H1 (cell line): ENCODE data around the gene GPR18. TPM values are rescaled to one million over a fixed set of nuclear protein-coding genes. Genes with fewer than 3 reads are reported as not detected.

Source experiments
- CTCF ChIA-PET: fragments of 300-600 bp; sonication (Branson Sonifier 250); formaldehyde crosslinking; loops from one replicate; lab custom pipeline; 2021; ENCODE audit not compliant: partially characterized antibody; lab: Charles Lee
- POLR2A ChIA-PET: fragments of 300-600 bp; sonication (Branson Sonifier 250); formaldehyde crosslinking; loops from one replicate; lab custom pipeline; 2021; ENCODE audit warnings: inconsistent platforms; ENCODE audit not compliant: partially characterized antibody; lab: Charles Lee
- DNase-seq, 2 experiments: peaks; one replicate each; pipeline versions ENCODE4 v3.0.0 to v3.0.0-alpha.2; 2010 to 2022; ENCODE audit warnings: low spot score in 2 of 2, low read depth in 1 of 2, mixed read lengths in 1 of 2
- FAIRE-seq: peaks from 2 replicates; lab custom pipeline; 2011; peaks lifted over from hg19 to GRCh38; lab: Jason Lieb, UNC
- H2AFZ ChIP-seq: 2 replicates; pipeline ENCODE4 v1.8.1; 2012; ENCODE audit warnings: low read length, inconsistent platforms
- H2AK5ac ChIP-seq: 2 replicates; pipeline ENCODE4 v1.6.1; 2013; ENCODE audit warnings: low read depth, low read length
- H2BK120ac ChIP-seq: replicated peaks from 2 replicates; pipeline ENCODE3; 2013; ENCODE audit warnings: low read depth, low read length, inconsistent platforms
- H2BK12ac ChIP-seq: 2 replicates; pipeline ENCODE4 v1.6.1; 2013; ENCODE audit warnings: low read depth, low read length
- H2BK15ac ChIP-seq: 2 replicates; pipeline ENCODE4 v1.6.1; 2013; ENCODE audit warnings: low read length
- H2BK20ac ChIP-seq: 2 replicates; pipeline ENCODE4 v1.6.1; 2013; ENCODE audit warnings: low read length
- H2BK5ac ChIP-seq: 2 replicates; pipeline ENCODE4 v1.6.1; 2013; ENCODE audit warnings: low read depth, low read length
- H3K14ac ChIP-seq: 2 replicates; pipeline ENCODE4 v1.6.1; 2013; ENCODE audit warnings: inconsistent platforms; ENCODE audit not compliant: insufficient read length
- H3K18ac ChIP-seq: 2 replicates; pipeline ENCODE4 v1.6.1; 2013; ENCODE audit warnings: low read length; ENCODE audit errors: extremely low read depth
- H3K23ac ChIP-seq: 2 replicates; pipeline ENCODE4 v1.6.1; 2013; ENCODE audit warnings: inconsistent platforms; ENCODE audit not compliant: insufficient read length
- H3K23me2 ChIP-seq: 2 replicates; pipeline ENCODE4 v1.6.1; 2013; ENCODE audit warnings: low read depth, low read length
- H3K27ac ChIP-seq: 2 replicates; pipeline ENCODE4 v1.6.1; 2011; ENCODE audit warnings: low read depth, low read length, inconsistent platforms
- H3K27me3 ChIP-seq, 4 experiments: replicated peaks in 1 of 4; 1 replicate in 1 of 4; 2 replicates in 3 of 4; pipeline versions ENCODE4 v1.6.1 to v1.8.1; 2011 to 2013; ENCODE audit warnings: low read length in 3 of 4, mild to moderate bottlenecking in 3 of 4, inconsistent platforms in 2 of 4, mixed read lengths in 2 of 4, moderate library complexity in 1 of 4; ENCODE audit not compliant: control insufficient read depth in 3 of 4, insufficient read depth in 3 of 4; ENCODE audit errors: extremely low read depth in 1 of 4
- H3K36me3 ChIP-seq, 4 experiments: 2 replicates each; pipeline versions ENCODE4 v1.6.1 to v1.8.1; 2011 to 2013; ENCODE audit warnings: mild to moderate bottlenecking in 4 of 4, low read length in 3 of 4, moderate library complexity in 2 of 4, control low read depth in 1 of 4, inconsistent platforms in 1 of 4; ENCODE audit not compliant: insufficient read depth in 4 of 4, control insufficient read depth in 2 of 4
- H3K4ac ChIP-seq: replicated peaks from 2 replicates; pipeline ENCODE3; 2013; ENCODE audit warnings: low read length, low read depth, mixed read lengths, inconsistent platforms; ENCODE audit not compliant: insufficient read length
- H3K4me1 ChIP-seq, 4 experiments: replicated peaks in 1 of 4; 1 replicate in 1 of 4; 2 replicates in 3 of 4; pipeline versions ENCODE4 v1.6.1 to v1.8.1; 2011 to 2013; ENCODE audit warnings: low read length in 3 of 4, inconsistent platforms in 2 of 4, mixed read lengths in 1 of 4; ENCODE audit not compliant: insufficient read depth in 4 of 4, control insufficient read depth in 3 of 4
- H3K4me2 ChIP-seq, 2 experiments: 2 replicates each; pipeline versions ENCODE4 v1.6.1 to v1.8.1; 2011 to 2013; ENCODE audit warnings: low read depth in 2 of 2, low read length in 2 of 2, control low read depth in 1 of 2, inconsistent platforms in 1 of 2, mild to moderate bottlenecking in 1 of 2; ENCODE audit not compliant: insufficient read depth in 1 of 2
- H3K4me3 ChIP-seq, 4 experiments: fragments of 200-600, 300-600 bp in 1 of 4; sonication (generic), shearing (Covaris generic), sonication (Bioruptor Twin) in 1 of 4; 2 replicates each; pipeline versions ENCODE4 v1.5.1 to v1.8.1; 2011 to 2016; ENCODE audit warnings: low read length in 4 of 4, low read depth in 3 of 4, control low read depth in 2 of 4, inconsistent platforms in 2 of 4, mild to moderate bottlenecking in 2 of 4, mixed read lengths in 1 of 4, moderate library complexity in 1 of 4; ENCODE audit not compliant: insufficient read depth in 2 of 4; ENCODE audit errors: extremely low read depth in 1 of 4
- H3K56ac ChIP-seq: replicated peaks from 2 replicates; pipeline ENCODE3; 2013; ENCODE audit warnings: low read depth, mild to moderate bottlenecking, mixed read lengths, low read length, inconsistent platforms; ENCODE audit not compliant: insufficient read length
- H3K79me1 ChIP-seq: 2 replicates; pipeline ENCODE4 v1.6.1; 2013; ENCODE audit warnings: low read depth, low read length, control low read depth
- H3K79me2 ChIP-seq, 2 experiments: 2 replicates each; pipeline versions ENCODE4 v1.6.1 to v1.8.1; 2012 to 2013; ENCODE audit warnings: low read length in 2 of 2, mild to moderate bottlenecking in 2 of 2, inconsistent platforms in 1 of 2; ENCODE audit not compliant: insufficient read depth in 2 of 2, control insufficient read depth in 1 of 2
- H3K9ac ChIP-seq, 4 experiments: replicated peaks in 1 of 4; 1 replicate in 1 of 4; 2 replicates in 3 of 4; pipeline versions ENCODE4 v1.6.1 to v1.8.1; 2011 to 2013; ENCODE audit warnings: low read depth in 3 of 4, low read length in 3 of 4, control low read depth in 2 of 4, mild to moderate bottlenecking in 2 of 4, moderate library complexity in 2 of 4, inconsistent platforms in 1 of 4; ENCODE audit errors: extremely low read depth in 1 of 4
- H3K9me3 ChIP-seq, 2 experiments: 2 replicates each; pipeline versions ENCODE4 v1.6.1 to v1.8.1; 2012 to 2013; ENCODE audit warnings: mild to moderate bottlenecking in 2 of 2, moderate library complexity in 2 of 2, control low read depth in 1 of 2, inconsistent platforms in 1 of 2, low read depth in 1 of 2, low read length in 1 of 2, mixed read lengths in 1 of 2; ENCODE audit not compliant: insufficient read depth in 2 of 2
- H4K20me1 ChIP-seq, 2 experiments: replicated peaks in 1 of 2; 2 replicates each; pipeline versions ENCODE3 to v1.8.1; 2011 to 2013; ENCODE audit warnings: inconsistent platforms in 2 of 2, low read length in 2 of 2, mild to moderate bottlenecking in 1 of 2; ENCODE audit not compliant: insufficient read depth in 2 of 2, control insufficient read depth in 1 of 2
- H4K5ac ChIP-seq: 2 replicates; pipeline ENCODE4 v1.6.1; 2013; ENCODE audit warnings: low read length, low read depth, mixed read lengths, inconsistent platforms; ENCODE audit not compliant: insufficient read length
- H4K8ac ChIP-seq: 2 replicates; pipeline ENCODE4 v1.8.0; 2013; ENCODE audit warnings: mild to moderate bottlenecking, moderate library complexity, low read length, inconsistent platforms; ENCODE audit not compliant: insufficient read depth; ENCODE audit errors: extremely low read depth
- H4K91ac ChIP-seq: replicated peaks from 2 replicates; pipeline ENCODE3; 2013; ENCODE audit warnings: low read length, mixed read lengths, inconsistent platforms; ENCODE audit not compliant: insufficient read length
- ASH2L ChIP-seq: fragments of 200-600, 300-600 bp; sonication (generic); IDR thresholded peaks from one replicate; pipeline ENCODE4 v1.7.1; 2017; ENCODE audit warnings: low read length
- BRCA1 ChIP-seq: IDR thresholded peaks from 2 replicates; pipeline ENCODE4 v1.6.1; 2012; ENCODE audit warnings: low read depth, low read length, improper control_type of control experiment
- EP300 ChIP-seq, 2 experiments: IDR thresholded peaks; 1 replicate in 1 of 2; 2 replicates in 1 of 2; pipeline ENCODE4 v1.6.1; 2011 to 2012; ENCODE audit warnings: low read depth in 2 of 2, low read length in 2 of 2, mild to moderate bottlenecking in 2 of 2, borderline replicate concordance in 1 of 2, inconsistent platforms in 1 of 2, moderate library complexity in 1 of 2
- EZH2 ChIP-seq: fragments of 200-600 bp; sonication (generic); IDR thresholded peaks from 2 replicates; pipeline ENCODE4 v1.7.1; 2012; ENCODE audit warnings: low read depth, mild to moderate bottlenecking, moderate library complexity, low read length, inconsistent platforms; ENCODE audit not compliant: severe bottlenecking
- GTF2F1 ChIP-seq: IDR thresholded peaks from 2 replicates; pipeline ENCODE4 v1.6.1; 2012; ENCODE audit warnings: low read depth, low read length, improper control_type of control experiment, borderline replicate concordance
- POU5F1 ChIP-seq: IDR thresholded peaks from 2 replicates; pipeline ENCODE4 v1.6.1; 2011; ENCODE audit warnings: low read depth, mild to moderate bottlenecking, low read length, moderate library complexity
- TAF1 ChIP-seq: IDR thresholded peaks from 2 replicates; pipeline ENCODE4 v1.6.1; 2011; ENCODE audit warnings: mild to moderate bottlenecking, low read depth, low read length
- TAF7 ChIP-seq: optimal IDR thresholded peaks from 2 replicates; pipeline ENCODE3; 2011; ENCODE audit warnings: low read depth, mild to moderate bottlenecking, inconsistent platforms, low read length, moderate library complexity, borderline replicate concordance
- WGBS, 2 experiments: shearing (Covaris generic) in 1 of 2; methylation state at CpG; one replicate each; pipeline versions ENCODE4 v1.1.6 to v1.1.7; 2013 to 2015; ENCODE audit warnings: low lambda C conversion rate in 2 of 2, mixed read lengths in 2 of 2, inconsistent platforms in 1 of 2, low coverage in 1 of 2, missing lambda C conversion rate in 1 of 2; ENCODE audit not compliant: insufficient replicate concordance in 2 of 2, insufficient coverage in 1 of 2, insufficient read length in 1 of 2; ENCODE audit errors: extremely low coverage in 1 of 2, missing lambda C conversion rate in 1 of 2; 5-methylcytosine and 5-hydroxymethylcytosine counted together
- polyA plus RNA-seq, 7 experiments: library from polyadenylated mRNA; depleted of rRNA in 3 of 7; stranded (reverse) in 5 of 7; unstranded in 2 of 7; fragments of >200 nt in 5 of 7; fragments of 200-250 nt in 2 of 7; gene quantifications; 1 replicate in 5 of 7; 2 replicates in 1 of 7; 4 replicates in 1 of 7; pipeline versions ENCODE4 v1.2.1 to v1.2.3, GENCODE V29; 2011 to 2013; ENCODE audit warnings: missing spikeins in 2 of 7, mixed read lengths in 2 of 7
- total RNA-seq: library from RNA; stranded (reverse); fragmentation: NEBNext Ultra II Directional; extraction: Animal tissue kit (Norgen Biotek cat#: 25700); gene quantifications from 2 replicates; pipeline ENCODE4 v1.2.1, GENCODE V29; 2021
- TF ChIP-seq, protein P1 (sequence below), 3 experiments: IDR thresholded peaks; 1 replicate in 2 of 3; 2 replicates in 1 of 3; pipeline versions ENCODE4 v1.5.1 to v1.6.1; 2011; ENCODE audit warnings: low read length in 3 of 3, mild to moderate bottlenecking in 3 of 3, inconsistent platforms in 2 of 3, low read depth in 1 of 3, moderate library complexity in 1 of 3; ENCODE audit not compliant: insufficient read depth in 1 of 3; ENCODE audit errors: control extremely low read depth in 1 of 3

Gene GPR18
- total and polyA plus RNA-seq, 2 of the 8 experiments (the other 6 are each of a cell fraction or from before 2014, with no cell fraction given) = not detected

DNA sequence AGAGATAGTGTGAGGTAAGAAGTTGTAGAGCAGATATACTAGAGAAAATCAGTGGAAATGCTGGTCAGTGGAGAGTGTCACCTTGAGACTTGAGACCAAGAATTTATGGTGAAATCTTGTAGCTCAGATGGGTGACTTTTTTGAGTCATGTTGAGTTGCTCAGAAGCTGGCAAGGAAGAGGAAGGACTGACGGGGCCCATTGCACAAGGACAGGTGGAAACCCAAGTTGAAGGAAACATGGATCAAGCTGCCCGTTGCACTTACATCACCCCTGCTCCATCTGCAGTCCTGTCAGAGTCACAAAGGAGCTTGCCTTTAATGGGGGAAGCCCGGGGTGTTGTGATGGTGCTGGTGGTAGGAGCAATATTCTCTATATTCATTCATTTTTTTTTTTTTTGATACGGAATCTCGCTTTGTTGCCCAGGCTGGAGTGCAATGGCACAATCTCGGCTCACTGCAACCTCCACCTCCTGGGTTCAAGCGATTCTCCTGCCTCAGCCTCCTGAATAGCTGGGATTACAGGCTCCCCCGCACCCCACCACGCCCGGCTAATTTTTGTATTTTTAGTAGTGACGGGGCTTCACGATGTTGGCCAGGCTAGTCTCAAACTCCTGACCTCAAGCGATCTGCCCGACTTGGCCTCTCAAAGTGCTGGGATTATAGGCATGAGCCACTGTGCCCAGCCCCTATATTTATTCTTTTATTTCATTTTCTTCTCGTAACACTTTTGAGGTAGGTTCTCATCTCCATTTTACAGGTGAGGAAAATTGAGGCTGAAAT is 30.1 kb downstream of the GPR18 start:
- Histone ChIP-seq H4K20me1 (peaks cover 0 to 8% of the 10 kb centered on the region in 2 experiments), H2AK5ac (no peak overlapping the region), H2AFZ (no peak overlapping the region), H3K79me1 (peaks cover 18% of the 10 kb centered on the region), H2BK5ac (no peak overlapping the region), H2BK120ac (no peak overlapping the region), H2BK12ac (no peak overlapping the region), H3K23me2 (no peaks in the 10 kb centered on the region; the same call in 1 of the 2 replicates), H3K79me2 (peaks cover 21 to 91% of the 10 kb centered on the region in 2 experiments), H3K4me1 (peaks cover 0 to 4% (median 0%) of the 10 kb centered on the region in 4 experiments; a peak in 2 of 7 replicates), H4K91ac (no peak overlapping the region), H2BK20ac (no peak overlapping the region), H3K4me3 (no peak overlapping the region), H3K27ac (no peak overlapping the region), H3K14ac (no peak overlapping the region), H3K23ac (no peak overlapping the region), H3K36me3 (no peaks in the 10 kb centered on the region), H3K18ac (no peak overlapping the region), H3K9me3 (no peaks in the 10 kb centered on the region), H4K5ac (no peak overlapping the region), H3K27me3 (no peaks in the 10 kb centered on the region), H3K4me2 (no peak overlapping the region), H3K56ac (no peak overlapping the region), H4K8ac (no peak overlapping the region), H2BK15ac (no peak overlapping the region), H3K4ac (no peak overlapping the region), H3K9ac (no peak overlapping the region)
- 95% methylated on average over 14 of the region's 15 CpGs; no CpG with 5 or more reads in 1 of the 2 experiments for WGBS, 2 experiments
- DNase-seq (no peak), FAIRE-seq (no peak)
- ChIA-PET CTCF (interaction anchor here (0.5 to 2.4 kb wide), 4 partner anchors 9 to 480 kb away, joined by 3 to 6 read pairs (median 4); no protein-coding TSS in a partner anchor), POLR2A (interaction anchor here (0.6 to 0.9 kb wide), 2 partner anchors 28 to 257 kb away, joined by 3 to 4 read pairs; partner anchors contain the start of gene UBAC2)
- TF ChIP-seq, protein P1, sequence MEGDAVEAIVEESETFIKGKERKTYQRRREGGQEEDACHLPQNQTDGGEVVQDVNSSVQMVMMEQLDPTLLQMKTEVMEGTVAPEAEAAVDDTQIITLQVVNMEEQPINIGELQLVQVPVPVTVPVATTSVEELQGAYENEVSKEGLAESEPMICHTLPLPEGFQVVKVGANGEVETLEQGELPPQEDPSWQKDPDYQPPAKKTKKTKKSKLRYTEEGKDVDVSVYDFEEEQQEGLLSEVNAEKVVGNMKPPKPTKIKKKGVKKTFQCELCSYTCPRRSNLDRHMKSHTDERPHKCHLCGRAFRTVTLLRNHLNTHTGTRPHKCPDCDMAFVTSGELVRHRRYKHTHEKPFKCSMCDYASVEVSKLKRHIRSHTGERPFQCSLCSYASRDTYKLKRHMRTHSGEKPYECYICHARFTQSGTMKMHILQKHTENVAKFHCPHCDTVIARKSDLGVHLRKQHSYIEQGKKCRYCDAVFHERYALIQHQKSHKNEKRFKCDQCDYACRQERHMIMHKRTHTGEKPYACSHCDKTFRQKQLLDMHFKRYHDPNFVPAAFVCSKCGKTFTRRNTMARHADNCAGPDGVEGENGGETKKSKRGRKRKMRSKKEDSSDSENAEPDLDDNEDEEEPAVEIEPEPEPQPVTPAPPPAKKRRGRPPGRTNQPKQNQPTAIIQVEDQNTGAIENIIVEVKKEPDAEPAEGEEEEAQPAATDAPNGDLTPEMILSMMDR (IDR thresholded peaks at IDR 0.05; ENCODE audit: control extremely low read depth in 1 of 3, insufficient read depth in 1 of 3, low read depth in 1 of 3, low read length in 3 of 3) = no peak
- TF ChIP-seq ASH2L (no peak), POU5F1 (no peak), TAF7 (no peak), GTF2F1 (no peak), EP300 (IDR thresholded peaks at IDR 0.05; ENCODE audit: borderline replicate concordance in 1 of 2, low read depth in 2 of 2, low read length in 2 of 2) (no peak), EZH2 (no peak), TAF1 (no peak), BRCA1 (no peak)
